Muscle layer of colon (tissue), 2 donors: ENCODE measurements around the gene TMEM220.

Experiments
- H3K27ac ChIP-seq: one replicate; pipeline ENCODE4 v1.7.0; 2013; ENCODE audit warnings: low read depth, mild to moderate bottlenecking, low read length, moderate library complexity
- H3K27me3 ChIP-seq, 2 donors: one replicate each; pipeline ENCODE4 v1.7.0; 2013; ENCODE audit warnings: low read length in 2 of 2, mild to moderate bottlenecking in 2 of 2; ENCODE audit not compliant: insufficient read depth in 2 of 2, control insufficient read depth in 1 of 2
- H3K36me3 ChIP-seq: one replicate; pipeline ENCODE4 v1.7.0; 2013; ENCODE audit warnings: mild to moderate bottlenecking, low read length; ENCODE audit not compliant: insufficient read depth
- H3K4me1 ChIP-seq: one replicate; pipeline ENCODE4 v1.7.0; 2013; ENCODE audit warnings: mild to moderate bottlenecking, low read length; ENCODE audit not compliant: insufficient read depth
- H3K4me3 ChIP-seq, 2 donors: one replicate each; pipeline ENCODE4 v1.7.0; 2013; ENCODE audit warnings: low read length in 2 of 2, low read depth in 1 of 2, mild to moderate bottlenecking in 1 of 2, moderate library complexity in 1 of 2
- H3K9ac ChIP-seq: one replicate; pipeline ENCODE4 v1.7.0; 2013; ENCODE audit warnings: low read length
- H3K9me3 ChIP-seq: one replicate; pipeline ENCODE4 v1.7.0; 2013; ENCODE audit warnings: mild to moderate bottlenecking, low read length
- donor health status: abdominal sarcoma.
- donor health status: Adenocarcinoma of cecum.

TMEM220 gene

GRCh38 chr17:10768750-10769251, 39.0 kb upstream of the TMEM220 start:
- Histone ChIP-seq H3K27ac (no peak overlapping the region), H3K9me3 (peaks cover 5% of the 10 kb centered on the region), H3K9ac (no peak overlapping the region), H3K4me1 (no peaks in the 10 kb centered on the region), H3K36me3 (no peaks in the 10 kb centered on the region), H3K4me3 (no peak overlapping the region), H3K27me3 (no peaks in the 10 kb centered on the region)

- no peak overlapping the region for H3K9ac ChIP-seq
- H3K4me3 ChIP-seq, result no peak overlapping the region
- peaks cover 3% of the 10 kb centered on the region for H3K9me3 ChIP-seq
- no peaks in the 10 kb centered on the region for H3K4me1 ChIP-seq
- H3K27me3 ChIP-seq, result no peaks in the 10 kb centered on the region
- no peaks in the 10 kb centered on the region for H3K36me3 ChIP-seq
- H3K27ac ChIP-seq, result no peak overlapping the region
Observed at GRCh38 chr17:10767232-10767631, 37.4 kb upstream of the TMEM220 start.

- Histone ChIP-seq H3K27ac (no peak overlapping the region), H3K4me1 (no peaks in the 10 kb centered on the region), H3K9me3 (no peaks in the 10 kb centered on the region), H3K27me3 (no peaks in the 10 kb centered on the region), H3K4me3 (no peak overlapping the region), H3K36me3 (no peaks in the 10 kb centered on the region), H3K9ac (no peak overlapping the region)
Observed at GRCh38 chr17:10762037-10762436, 32.2 kb upstream of the TMEM220 start.

GRCh38 chr17:10761281-10761680, 31.5 kb upstream of the TMEM220 start:
- Histone ChIP-seq H3K4me3 (no peak overlapping the region), H3K4me1 (no peaks in the 10 kb centered on the region), H3K9me3 (no peaks in the 10 kb centered on the region), H3K36me3 (no peaks in the 10 kb centered on the region), H3K27ac (no peak overlapping the region), H3K27me3 (no peaks in the 10 kb centered on the region), H3K9ac (no peak overlapping the region)

- H3K9ac ChIP-seq, result no peak overlapping the region
- no peaks in the 10 kb centered on the region for H3K4me1 ChIP-seq
- no peaks in the 10 kb centered on the region for H3K9me3 ChIP-seq
- H3K4me3 ChIP-seq, result no peak overlapping the region
- H3K36me3 ChIP-seq, result no peaks in the 10 kb centered on the region
- H3K27me3 ChIP-seq, result no peaks in the 10 kb centered on the region
- H3K27ac ChIP-seq, result no peak overlapping the region
Observed at GRCh38 chr17:10758062-10758461, 28.2 kb upstream of the TMEM220 start.

GRCh38 chr17:10757647-10758046, 27.8 kb upstream of the TMEM220 start:
- no peak overlapping the region for H3K4me3 ChIP-seq
- no peaks in the 10 kb centered on the region for H3K36me3 ChIP-seq
- no peaks in the 10 kb centered on the region for H3K9me3 ChIP-seq
- H3K27me3 ChIP-seq, result no peaks in the 10 kb centered on the region
- H3K9ac ChIP-seq, result no peak overlapping the region
- H3K27ac ChIP-seq, result no peak overlapping the region
- no peaks in the 10 kb centered on the region for H3K4me1 ChIP-seq

GRCh38 chr17:10757067-10757466, 27.2 kb upstream of the TMEM220 start:
- H3K27ac ChIP-seq, result no peak overlapping the region
- no peak overlapping the region for H3K9ac ChIP-seq
- H3K27me3 ChIP-seq, result no peaks in the 10 kb centered on the region
- no peaks in the 10 kb centered on the region for H3K36me3 ChIP-seq
- no peaks in the 10 kb centered on the region for H3K4me1 ChIP-seq
- H3K4me3 ChIP-seq, result no peak overlapping the region
- no peaks in the 10 kb centered on the region for H3K9me3 ChIP-seq

- Histone ChIP-seq H3K4me3 (no peak overlapping the region), H3K4me1 (no peaks in the 10 kb centered on the region), H3K9ac (no peak overlapping the region), H3K27me3 (no peaks in the 10 kb centered on the region), H3K27ac (no peak overlapping the region), H3K9me3 (no peaks in the 10 kb centered on the region), H3K36me3 (no peaks in the 10 kb centered on the region)
Observed at GRCh38 chr17:10756619-10757018, 26.8 kb upstream of the TMEM220 start.

- Histone ChIP-seq H3K4me1 (no peaks in the 10 kb centered on the region), H3K27me3 (no peaks in the 10 kb centered on the region), H3K9me3 (no peaks in the 10 kb centered on the region), H3K27ac (no peak overlapping the region), H3K9ac (no peak overlapping the region), H3K36me3 (no peaks in the 10 kb centered on the region), H3K4me3 (no peak overlapping the region)
Observed at GRCh38 chr17:10756185-10756584, 26.4 kb upstream of the TMEM220 start.

GRCh38 chr17:10755592-10756127, 25.8 kb upstream of the TMEM220 start:
- Histone ChIP-seq H3K4me1 (no peaks in the 10 kb centered on the region), H3K9ac (no peak overlapping the region), H3K27me3 (no peaks in the 10 kb centered on the region), H3K27ac (no peak overlapping the region), H3K9me3 (no peaks in the 10 kb centered on the region), H3K4me3 (no peak overlapping the region), H3K36me3 (no peaks in the 10 kb centered on the region)

- no peak overlapping the region for H3K9ac ChIP-seq
- no peaks in the 10 kb centered on the region for H3K9me3 ChIP-seq
- H3K27ac ChIP-seq, result no peak overlapping the region
- H3K27me3 ChIP-seq, result no peaks in the 10 kb centered on the region
- H3K4me1 ChIP-seq, result no peaks in the 10 kb centered on the region
- no peak overlapping the region for H3K4me3 ChIP-seq
- H3K36me3 ChIP-seq, result no peaks in the 10 kb centered on the region
Observed at GRCh38 chr17:10754861-10755591, 25.2 kb upstream of the TMEM220 start.

GRCh38 chr17:10754109-10754508, 24.3 kb upstream of the TMEM220 start:
- Histone ChIP-seq H3K27ac (no peak overlapping the region), H3K36me3 (no peaks in the 10 kb centered on the region), H3K9ac (no peak overlapping the region), H3K9me3 (no peaks in the 10 kb centered on the region), H3K27me3 (no peaks in the 10 kb centered on the region), H3K4me1 (no peaks in the 10 kb centered on the region), H3K4me3 (no peak overlapping the region)
